ENCODE results near the gene WIPF3. TPM values are rescaled to one million over a fixed set of nuclear protein-coding genes. Genes with fewer than 3 reads are reported as not detected.
A peak's percentile ranks its signal among the peaks of the same experiment; 100 is the strongest.

Gene WIPF3
- total RNA-seq: 1 to 10 TPM in 2 of 6 donors, under 1 TPM in 2, not detected in 2; 0.34 to 1.3 (median 0.96) TPM

DNA sequence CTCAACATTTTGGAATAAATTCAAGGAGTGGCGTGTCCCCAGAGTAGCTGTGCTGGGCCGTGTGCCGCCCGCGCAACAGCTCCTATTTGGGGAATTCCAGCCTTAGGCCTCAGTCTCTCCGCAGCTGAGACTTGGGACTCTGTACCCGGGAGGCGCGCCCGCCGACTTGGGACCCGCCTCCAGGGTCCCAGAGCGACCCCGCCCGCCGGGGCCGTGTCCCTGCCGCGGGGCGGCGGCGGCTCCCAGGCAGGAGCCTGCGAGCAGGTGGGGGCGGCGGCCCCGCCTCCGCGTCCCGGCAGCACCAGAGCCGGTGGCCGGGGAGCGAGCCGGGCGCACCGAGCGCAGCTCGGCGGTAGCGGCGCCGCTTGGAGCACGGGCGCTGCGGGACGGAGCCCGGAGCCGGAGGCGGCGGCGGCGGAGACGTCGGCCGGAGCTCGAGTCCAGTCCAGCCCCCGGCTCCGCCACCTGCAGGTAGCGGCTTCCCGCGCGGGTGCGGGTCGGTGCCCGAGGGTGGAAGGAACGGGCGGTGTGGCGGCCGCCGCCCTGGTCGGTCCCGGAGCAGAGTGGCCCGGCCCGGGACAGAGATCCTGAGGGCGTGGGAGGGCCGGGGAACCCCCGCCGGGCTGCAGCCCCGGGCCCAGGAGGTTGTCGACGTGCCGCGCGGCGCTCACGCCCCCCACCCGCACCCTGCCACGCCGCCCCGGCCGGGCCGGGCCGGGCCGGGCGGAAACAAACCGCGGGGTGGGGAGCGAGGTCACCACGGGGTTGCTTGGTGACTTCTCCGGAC, at the start of gene WIPF3:
WIPF3 (plus strand) TSS at position 301 of the 787 bp plus-strand sequence. CDS start 28,217 bp downstream, outside the sequence.
- H3K27me3 ChIP-seq: peaks cover 0 to 27% (median 18%) of the 10 kb centered on the region in 4 donors
- peak in 1 of 2 donors; percentile 86 for DNase-seq
- peaks cover 9 to 30% (median 16%) of the 10 kb centered on the region in 4 donors for H3K4me1 ChIP-seq
- peak within 1 kb of the TSS; percentile 22 to 57 (median 48) for H3K4me3 ChIP-seq
- no peak for TF ChIP-seq EP300 (IDR thresholded peaks at IDR 0.05)
- TF ChIP-seq, protein P1, sequence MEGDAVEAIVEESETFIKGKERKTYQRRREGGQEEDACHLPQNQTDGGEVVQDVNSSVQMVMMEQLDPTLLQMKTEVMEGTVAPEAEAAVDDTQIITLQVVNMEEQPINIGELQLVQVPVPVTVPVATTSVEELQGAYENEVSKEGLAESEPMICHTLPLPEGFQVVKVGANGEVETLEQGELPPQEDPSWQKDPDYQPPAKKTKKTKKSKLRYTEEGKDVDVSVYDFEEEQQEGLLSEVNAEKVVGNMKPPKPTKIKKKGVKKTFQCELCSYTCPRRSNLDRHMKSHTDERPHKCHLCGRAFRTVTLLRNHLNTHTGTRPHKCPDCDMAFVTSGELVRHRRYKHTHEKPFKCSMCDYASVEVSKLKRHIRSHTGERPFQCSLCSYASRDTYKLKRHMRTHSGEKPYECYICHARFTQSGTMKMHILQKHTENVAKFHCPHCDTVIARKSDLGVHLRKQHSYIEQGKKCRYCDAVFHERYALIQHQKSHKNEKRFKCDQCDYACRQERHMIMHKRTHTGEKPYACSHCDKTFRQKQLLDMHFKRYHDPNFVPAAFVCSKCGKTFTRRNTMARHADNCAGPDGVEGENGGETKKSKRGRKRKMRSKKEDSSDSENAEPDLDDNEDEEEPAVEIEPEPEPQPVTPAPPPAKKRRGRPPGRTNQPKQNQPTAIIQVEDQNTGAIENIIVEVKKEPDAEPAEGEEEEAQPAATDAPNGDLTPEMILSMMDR (IDR thresholded peaks at IDR 0.05): no peak
- no peak for TF ChIP-seq POLR2AphosphoS5 (IDR thresholded peaks at IDR 0.05)
- TF ChIP-seq POLR2A (IDR thresholded peaks at IDR 0.05): no peak
- ATAC-seq (ENCODE audit: low FRiP score in 2 of 2): peak in 1 of 2 donors; percentile 59
- no peaks in the 10 kb centered on the region for H3K9me3 ChIP-seq
- no peak within 1 kb of the TSS for H3K27ac ChIP-seq
- H3K36me3 ChIP-seq: no peaks in the 10 kb centered on the region
- WGBS, 2 donors: 0 to 7% methylated on average over 2 to 19 of the region's 99 CpGs

DNA sequence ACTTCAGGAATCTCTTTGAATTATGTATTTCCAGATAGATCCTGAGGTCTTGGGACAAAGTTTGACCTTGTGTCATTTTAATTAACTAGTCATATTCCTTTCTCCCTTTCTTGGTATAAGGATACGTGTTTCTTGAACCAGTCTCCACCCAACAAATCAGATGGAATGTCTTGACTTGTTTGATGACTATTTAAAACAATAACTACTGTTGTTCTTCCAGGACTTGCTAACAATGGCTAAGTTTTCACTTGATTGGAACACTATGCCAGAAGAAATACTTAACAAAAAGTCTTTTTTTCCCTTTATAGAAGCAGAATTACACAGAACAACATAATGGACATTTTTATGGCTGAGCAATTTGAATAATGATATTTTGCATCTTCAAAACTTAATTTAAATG, 43.0 kb upstream of the WIPF3 start:
- no peaks in the 10 kb centered on the region for H3K36me3 ChIP-seq
- DNase-seq (no peak), ATAC-seq (ENCODE audit: low FRiP score in 2 of 2) (no peak)
- H3K9me3 ChIP-seq: no peaks in the 10 kb centered on the region
- 71 to 78% methylated on average over 1 of the region's 1 CpG for WGBS, 2 donors
- no peak for TF ChIP-seq EP300 (IDR thresholded peaks at IDR 0.05)
- no peak for TF ChIP-seq POLR2A (IDR thresholded peaks at IDR 0.05)
- TF ChIP-seq, protein P1 (IDR thresholded peaks at IDR 0.05): no peak
- TF ChIP-seq POLR2AphosphoS5 (IDR thresholded peaks at IDR 0.05): no peak
- no peak overlapping the region for H3K4me3 ChIP-seq
- H3K4me1 ChIP-seq: no peaks in the 10 kb centered on the region
- H3K27me3 ChIP-seq: no peaks in the 10 kb centered on the region
- H3K27ac ChIP-seq: no peak overlapping the region

- no peak for DNase-seq
- 41 to 57% methylated on average over 2 of the region's 2 CpGs for WGBS, 2 donors
Observed at GRCh38 chr7:29764227-29764626, 42.1 kb upstream of the WIPF3 start.

DNA sequence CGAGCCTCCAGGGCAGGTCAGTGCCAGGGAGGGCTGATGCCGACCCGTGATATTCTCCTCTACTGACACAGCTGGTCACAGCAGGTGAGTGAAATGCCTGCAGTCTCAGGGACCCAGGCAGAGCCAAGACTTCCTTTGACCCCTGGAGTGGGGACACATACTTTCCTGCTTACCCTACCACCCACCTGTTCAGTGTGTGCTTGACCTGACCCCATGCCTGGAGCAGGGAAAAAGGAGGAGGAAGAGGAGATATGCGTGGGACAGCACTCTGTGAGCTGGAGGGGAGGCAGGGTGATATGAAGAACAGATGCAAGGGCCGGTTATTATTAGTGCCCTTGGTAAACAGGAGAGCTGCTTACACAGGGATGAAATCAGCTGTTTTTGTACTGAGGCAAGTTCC, 40.8 kb upstream of the WIPF3 start:
- Histone ChIP-seq H3K4me1 (no peaks in the 10 kb centered on the region), H3K27me3 (no peaks in the 10 kb centered on the region), H3K36me3 (no peaks in the 10 kb centered on the region), H3K4me3 (no peak overlapping the region), H3K27ac (no peak overlapping the region), H3K9me3 (no peaks in the 10 kb centered on the region)
- 40 to 44% methylated on average over 2 to 5 of the region's 5 CpGs for WGBS, 2 donors
- DNase-seq: no peak
- no peak for ATAC-seq (ENCODE audit: low FRiP score in 2 of 2)
- TF ChIP-seq POLR2A (IDR thresholded peaks at IDR 0.05) (no peak), EP300 (IDR thresholded peaks at IDR 0.05) (no peak), POLR2AphosphoS5 (IDR thresholded peaks at IDR 0.05) (no peak)
- TF ChIP-seq, protein P1 (IDR thresholded peaks at IDR 0.05): no peak

More at GRCh38 chr7:29764227-29764626, 42.1 kb upstream of the WIPF3 start:
- Histone ChIP-seq H3K4me3 (no peak overlapping the region), H3K36me3 (no peaks in the 10 kb centered on the region), H3K4me1 (no peaks in the 10 kb centered on the region), H3K9me3 (no peaks in the 10 kb centered on the region), H3K27me3 (no peaks in the 10 kb centered on the region), H3K27ac (no peak overlapping the region)
- TF ChIP-seq EP300 (IDR thresholded peaks at IDR 0.05): no peak
- TF ChIP-seq POLR2AphosphoS5 (IDR thresholded peaks at IDR 0.05): no peak
- ATAC-seq (ENCODE audit: low FRiP score in 2 of 2): no peak

GRCh38 chr7:29770371-29770770, 35.9 kb upstream of the WIPF3 start:
- ATAC-seq (ENCODE audit: low FRiP score in 2 of 2) (no peak), DNase-seq (peak in 1 of 2 donors; percentile 20)
- Histone ChIP-seq H3K4me1 (no peaks in the 10 kb centered on the region), H3K9me3 (no peaks in the 10 kb centered on the region), H3K36me3 (no peaks in the 10 kb centered on the region), H3K4me3 (no peak overlapping the region), H3K27ac (no peak overlapping the region), H3K27me3 (no peaks in the 10 kb centered on the region)
- WGBS, 2 donors: 86 to 89% methylated on average over 6 of the region's 6 CpGs
- TF ChIP-seq EP300 (IDR thresholded peaks at IDR 0.05) (no peak), POLR2AphosphoS5 (IDR thresholded peaks at IDR 0.05) (no peak)
- TF ChIP-seq, protein P1 (IDR thresholded peaks at IDR 0.05): no peak

Measured in upper lobe of left lung (tissue), 6 donors.